GM21360 (cell line): ENCODE results near the gene ATAD3A.
"Not testable (repeated sequence)": the region's sequence is repeated elsewhere in the genome, so short reads cannot be mapped to it uniquely, and the experiment has no call there.

Source experiments
- ATAC-seq: cut with Tn5 transposase; IDR thresholded peaks from one replicate; pipeline ENCODE4 v1.9.1; 2021; ENCODE audit warnings: mild to moderate bottlenecking, moderate library complexity; ENCODE audit not compliant: unreplicated experiment

ATAD3A gene

GRCh38 chr1:1511533-1512285 is at the start of gene ATAD3A:
TSS of gene ATAD3A (plus strand) at chr1:1512162. CDS start at chr1:1512269, 107 bp downstream.
- peak; percentile 87 for ATAC-seq

GRCh38 chr1:1462318-1462966 is 49.5 kb upstream of the ATAD3A start:
- ATAC-seq: no peak

- no peak for ATAC-seq
Measured at GRCh38 chr1:1463312-1463711, 48.6 kb upstream of the ATAD3A start.

- not testable (repeated sequence) for ATAC-seq
Measured at GRCh38 chr1:1468196-1468985, 43.6 kb upstream of the ATAD3A start.

- no peak for ATAC-seq
Measured at GRCh38 chr1:1470626-1471388, 41.2 kb upstream of the ATAD3A start.

GRCh38 chr1:1471389-1472052 is 40.4 kb upstream of the ATAD3A start, which contains the start of gene ATAD3B:
TSS of gene ATAD3B (plus strand) at chr1:1471765. CDS start at chr1:1471885, 120 bp downstream.
- ATAC-seq: peak; percentile 89

- ATAC-seq: peak; percentile 15
Measured at GRCh38 chr1:1472053-1472876, 39.7 kb upstream of the ATAD3A start.

GRCh38 chr1:1476011-1476410 is 36.0 kb upstream of the ATAD3A start:
- ATAC-seq: not testable (repeated sequence)

- no peak for ATAC-seq
Measured at GRCh38 chr1:1477206-1477605, 34.8 kb upstream of the ATAD3A start.

GRCh38 chr1:1479547-1480487 is 32.1 kb upstream of the ATAD3A start:
- ATAC-seq: no peak

- ATAC-seq: not testable (repeated sequence)
Measured at GRCh38 chr1:1480488-1480867, 31.5 kb upstream of the ATAD3A start.

GRCh38 chr1:1481811-1482210 is 30.2 kb upstream of the ATAD3A start:
- not testable (repeated sequence) for ATAC-seq

GRCh38 chr1:1482856-1483255 is 29.1 kb upstream of the ATAD3A start:
- ATAC-seq: no peak

- ATAC-seq: no peak
Measured at GRCh38 chr1:1483714-1484113, 28.2 kb upstream of the ATAD3A start.

GRCh38 chr1:1484976-1485750 is 26.8 kb upstream of the ATAD3A start:
- ATAC-seq: not testable (repeated sequence)

GRCh38 chr1:1485755-1486317 is 26.1 kb upstream of the ATAD3A start:
- ATAC-seq: not testable (repeated sequence)

GRCh38 chr1:1487701-1488100 is 24.3 kb upstream of the ATAD3A start:
- no peak for ATAC-seq
